HepG2 (cell line): ENCODE results near the gene NCBP2. TPM values are rescaled to one million over a fixed set of nuclear protein-coding genes. Genes with fewer than 3 reads are reported as not detected.
A peak's percentile ranks its signal among the peaks of the same experiment; 100 is the strongest.

ENCODE experiments used
- CBX2 ChIP-seq, 2 experiments: fragments of 200-600 bp in 1 of 2; sonication (generic); formaldehyde crosslinking in 1 of 2; IDR thresholded peaks; 2 replicates each; pipeline versions ENCODE4 v1.7.0 to v1.8.1; 2018 to 2022; ENCODE audit warnings: low read depth in 2 of 2, low read length in 1 of 2, mild to moderate bottlenecking in 1 of 2, missing genetic modification reagents in 1 of 2
- EP300 ChIP-seq, 3 experiments: sonication (generic) in 1 of 3; formaldehyde crosslinking in 1 of 3; IDR thresholded peaks; 2 replicates each; pipeline versions ENCODE4 v1.5.1 to v1.6.1; 2011 to 2020; ENCODE audit warnings: low read depth in 2 of 3, low read length in 2 of 3, borderline replicate concordance in 1 of 3, improper control_type of control experiment in 1 of 3, mild to moderate bottlenecking in 1 of 3, missing genetic modification reagents in 1 of 3, moderate library complexity in 1 of 3
- KAT7 ChIP-seq: IDR thresholded peaks from 2 replicates; pipeline ENCODE4 v1.6.1; 2018; ENCODE audit warnings: borderline replicate concordance, missing compliant biosample characterization
- KDM5B ChIP-seq: sonication (generic); formaldehyde crosslinking; IDR thresholded peaks from 2 replicates; pipeline ENCODE4 v1.4.0; 2020; ENCODE audit warnings: missing genetic modification reagents, mild to moderate bottlenecking, borderline replicate concordance
- MLLT10 ChIP-seq: sonication (generic); formaldehyde crosslinking; IDR thresholded peaks from 2 replicates; pipeline ENCODE4 v1.4.0; 2020; ENCODE audit warnings: missing genetic modification reagents
- MXI1 ChIP-seq: IDR thresholded peaks from 3 replicates; pipeline ENCODE4 v1.6.1; 2012; ENCODE audit warnings: low read depth, low read length, inconsistent platforms, borderline replicate concordance
- SRSF4 ChIP-seq: fragments of 200-400 bp; formaldehyde crosslinking; IDR thresholded peaks from one replicate; pipeline ENCODE4 v1.6.1; 2018; ENCODE audit warnings: mild to moderate bottlenecking, low read depth, low read length, moderate library complexity; ENCODE audit not compliant: poor library complexity, severe bottlenecking
- TBP ChIP-seq: sonication (generic); formaldehyde crosslinking; IDR thresholded peaks from 2 replicates; pipeline ENCODE4 v1.5.0; 2020; ENCODE audit warnings: missing genetic modification reagents
- ZFP36 ChIP-seq: fragments of 150-350 bp; IDR thresholded peaks from 2 replicates; pipeline ENCODE4 v1.6.1; 2018; ENCODE audit warnings: borderline replicate concordance, low read length, low read depth; ENCODE audit not compliant: partially characterized antibody
- ZNF205 ChIP-seq: IDR thresholded peaks from 2 replicates; pipeline ENCODE4 v1.6.1; 2018; ENCODE audit warnings: missing biosample characterization, missing genetic modification reagents
- ZNF207 ChIP-seq: fragments of 450-650 bp; IDR thresholded peaks from 2 replicates; pipeline ENCODE4 v1.6.1; 2016; ENCODE audit warnings: antibody characterized with exemption, borderline replicate concordance
- ZNF274 ChIP-seq: sonication (generic); formaldehyde crosslinking; IDR thresholded peaks from 2 replicates; pipeline ENCODE4 v1.5.1; 2020; ENCODE audit warnings: mild to moderate bottlenecking, missing genetic modification reagents
- ZNF282 ChIP-seq: fragments of 450-650 bp; IDR thresholded peaks from 2 replicates; pipeline ENCODE4 v1.6.1; 2018; ENCODE audit not compliant: partially characterized antibody
- ZNF543 ChIP-seq: sonication (generic); formaldehyde crosslinking; IDR thresholded peaks from 2 replicates; pipeline ENCODE4 v1.4.0; 2020; ENCODE audit warnings: mild to moderate bottlenecking, missing genetic modification reagents
- ZNF768 ChIP-seq: sonication (generic); formaldehyde crosslinking; IDR thresholded peaks from 2 replicates; pipeline ENCODE4 v1.4.0; 2020; ENCODE audit warnings: missing genetic modification reagents
- polyA plus RNA-seq, 8 experiments: library from polyadenylated mRNA; depleted of rRNA in 3 of 8; stranded (reverse) in 7 of 8; unstranded in 1 of 8; fragments of >200 nt; fragmentation: Illumina TruSeq in 4 of 8; extraction: Trizol in 4 of 8; gene quantifications; 2 replicates each; pipeline versions ENCODE4 v1.2.1 to v1.2.3, GENCODE V29; 2011 to 2016; ENCODE audit warnings: low read depth in 4 of 8, missing spikeins in 1 of 8, mixed read lengths in 1 of 8; ENCODE audit not compliant: insufficient read depth in 1 of 8
- total RNA-seq, 5 experiments: library from RNA; depleted of rRNA; stranded (reverse); fragments of >200 nt; fragmentation: Illumina TruSeq; extraction: Trizol; gene quantifications; 2 replicates each; pipeline ENCODE4 v1.2.3, GENCODE V29; 2016; ENCODE audit warnings: low read depth in 1 of 5
- TF ChIP-seq, protein P1 (sequence below): sonication (generic); formaldehyde crosslinking; IDR thresholded peaks from 2 replicates; pipeline ENCODE4 v1.8.1; 2023; ENCODE audit warnings: mild to moderate bottlenecking, inconsistent platforms, moderate library complexity, missing genetic modification reagents, borderline replicate concordance
- TF ChIP-seq, protein P2 (sequence below): sonication (generic); formaldehyde crosslinking; IDR thresholded peaks from 2 replicates; pipeline ENCODE4 v1.4.0; 2020; ENCODE audit warnings: mild to moderate bottlenecking, missing genetic modification reagents
- TF ChIP-seq, protein P3 (sequence below): sonication (generic); formaldehyde crosslinking; IDR thresholded peaks from 2 replicates; pipeline ENCODE4 v1.5.0; 2020; ENCODE audit warnings: missing genetic modification reagents
- TF ChIP-seq, protein P4 (sequence below): sonication (generic); formaldehyde crosslinking; IDR thresholded peaks from 2 replicates; pipeline ENCODE4 v1.8.0; 2022; ENCODE audit warnings: missing genetic modification reagents, low read depth, mild to moderate bottlenecking, borderline replicate concordance
- TF ChIP-seq, protein P5 (sequence below): sonication (generic); formaldehyde crosslinking; IDR thresholded peaks from 2 replicates; pipeline ENCODE4 v1.8.0; 2022; ENCODE audit warnings: mild to moderate bottlenecking, missing genetic modification reagents, moderate library complexity
- TF ChIP-seq, protein P6 (sequence below): sonication (generic); formaldehyde crosslinking; IDR thresholded peaks from 2 replicates; pipeline ENCODE4 v1.8.0; 2022; ENCODE audit warnings: missing genetic modification reagents, mild to moderate bottlenecking, inconsistent platforms, borderline replicate concordance

Gene NCBP2
- total and polyA plus RNA-seq, 2 of the 13 experiments (the other 11 are each of a cell fraction or from before 2014, with no cell fraction given): 58.7 to 95.5 TPM

DNA sequence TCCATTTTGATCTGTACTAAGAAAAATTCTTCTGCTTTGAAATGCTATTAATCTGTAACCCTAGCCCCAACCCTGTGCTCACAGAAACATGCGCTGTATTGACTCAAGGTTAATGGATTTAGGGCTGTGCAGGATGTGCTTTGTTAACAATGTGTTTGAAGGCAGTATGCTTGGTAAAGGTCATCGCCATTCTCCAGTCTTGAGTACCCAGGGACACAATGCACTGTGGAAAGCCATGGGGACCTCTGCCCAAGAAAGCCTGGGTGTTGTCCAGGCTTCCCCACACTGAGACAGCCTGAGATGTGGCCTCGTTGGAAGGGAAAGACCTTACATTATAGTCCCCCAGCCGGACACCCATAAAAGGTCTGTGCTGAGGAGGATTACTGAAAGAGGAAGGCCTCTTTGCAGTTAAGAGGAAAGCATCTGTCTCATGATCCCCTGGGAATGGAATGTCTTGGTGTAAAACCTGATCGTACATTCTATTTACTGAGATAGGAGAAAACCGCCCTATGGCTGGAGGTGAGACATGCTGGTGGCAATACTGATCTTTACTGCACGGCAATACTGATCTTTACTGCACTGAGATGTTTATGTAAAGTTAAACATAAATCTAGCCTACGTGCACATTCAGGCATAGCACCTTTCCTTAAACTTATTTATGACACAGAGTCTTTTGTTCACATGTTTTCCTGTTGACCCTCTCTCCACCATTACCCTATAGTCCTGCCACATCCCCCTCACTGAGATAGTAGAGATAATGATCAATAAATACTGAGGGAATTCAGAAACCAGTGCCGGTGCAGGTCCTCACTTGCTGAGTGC lies 20.0 kb upstream of the NCBP2 start (continued):
- TF ChIP-seq, protein P1, sequence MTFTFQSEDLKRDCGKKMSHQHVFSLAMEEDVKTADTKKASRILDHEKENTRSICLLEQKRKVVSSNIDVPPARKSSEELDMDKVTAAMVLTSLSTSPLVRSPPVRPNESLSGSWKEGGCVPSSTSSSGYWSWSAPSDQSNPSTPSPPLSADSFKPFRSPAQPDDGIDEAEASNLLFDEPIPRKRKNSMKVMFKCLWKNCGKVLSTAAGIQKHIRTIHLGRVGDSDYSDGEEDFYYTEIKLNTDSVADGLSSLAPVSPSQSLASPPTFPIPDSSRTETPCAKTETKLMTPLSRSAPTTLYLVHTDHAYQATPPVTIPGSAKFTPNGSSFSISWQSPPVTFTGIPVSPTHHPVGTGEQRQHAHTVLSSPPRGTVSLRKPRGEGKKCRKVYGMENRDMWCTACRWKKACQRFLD (CRISPR knock-in tag): no peak; the same call in 1 of the 2 replicates
- TF ChIP-seq ZNF274 (CRISPR knock-in tag) (peak; percentile 25; the same call in 1 of the 2 replicates), KDM5B (CRISPR knock-in tag) (no peak), CBX2 (IDR thresholded peaks at IDR 0.05; ENCODE audit: low read depth, low read length) (no peak), CBX2 (CRISPR knock-in tag; IDR thresholded peaks at IDR 0.05; ENCODE audit: low read depth) (no peak), MLLT10 (CRISPR knock-in tag) (no peak), ZFP36 (no peak), ZNF543 (CRISPR knock-in tag) (peak; percentile 36; the same call in 1 of the 2 replicates), ZNF205 (CRISPR knock-in tag) (peak; percentile 24; the same call in 1 of the 2 replicates), EP300 (IDR thresholded peaks at IDR 0.05; ENCODE audit: low read depth in 2 of 2, low read length in 2 of 2) (peak in 1 of 2 experiments; percentile 84; a peak in 2 of 4 replicates), EP300 (CRISPR knock-in tag; IDR thresholded peaks at IDR 0.05; ENCODE audit: borderline replicate concordance) (peak; percentile 53; the same call in 1 of the 2 replicates), ZNF282 (no peak), SRSF4 (no peak), TBP (CRISPR knock-in tag) (no peak), ZNF207 (no peak), ZNF768 (CRISPR knock-in tag) (no peak), KAT7 (CRISPR knock-in tag) (no peak; the same call in 1 of the 2 replicates), MXI1 (peak; percentile 16; the same call in 1 of the 3 replicates)
- TF ChIP-seq, protein P2, sequence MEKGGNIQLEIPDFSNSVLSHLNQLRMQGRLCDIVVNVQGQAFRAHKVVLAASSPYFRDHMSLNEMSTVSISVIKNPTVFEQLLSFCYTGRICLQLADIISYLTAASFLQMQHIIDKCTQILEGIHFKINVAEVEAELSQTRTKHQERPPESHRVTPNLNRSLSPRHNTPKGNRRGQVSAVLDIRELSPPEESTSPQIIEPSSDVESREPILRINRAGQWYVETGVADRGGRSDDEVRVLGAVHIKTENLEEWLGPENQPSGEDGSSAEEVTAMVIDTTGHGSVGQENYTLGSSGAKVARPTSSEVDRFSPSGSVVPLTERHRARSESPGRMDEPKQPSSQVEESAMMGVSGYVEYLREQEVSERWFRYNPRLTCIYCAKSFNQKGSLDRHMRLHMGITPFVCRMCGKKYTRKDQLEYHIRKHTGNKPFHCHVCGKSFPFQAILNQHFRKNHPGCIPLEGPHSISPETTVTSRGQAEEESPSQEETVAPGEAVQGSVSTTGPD: no peak; the same call in 1 of the 2 replicates
- TF ChIP-seq, protein P3, sequence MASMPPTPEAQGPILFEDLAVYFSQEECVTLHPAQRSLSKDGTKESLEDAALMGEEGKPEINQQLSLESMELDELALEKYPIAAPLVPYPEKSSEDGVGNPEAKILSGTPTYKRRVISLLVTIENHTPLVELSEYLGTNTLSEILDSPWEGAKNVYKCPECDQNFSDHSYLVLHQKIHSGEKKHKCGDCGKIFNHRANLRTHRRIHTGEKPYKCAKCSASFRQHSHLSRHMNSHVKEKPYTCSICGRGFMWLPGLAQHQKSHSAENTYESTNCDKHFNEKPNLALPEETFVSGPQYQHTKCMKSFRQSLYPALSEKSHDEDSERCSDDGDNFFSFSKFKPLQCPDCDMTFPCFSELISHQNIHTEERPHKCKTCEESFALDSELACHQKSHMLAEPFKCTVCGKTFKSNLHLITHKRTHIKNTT (CRISPR knock-in tag): no peak
- TF ChIP-seq, protein P4, sequence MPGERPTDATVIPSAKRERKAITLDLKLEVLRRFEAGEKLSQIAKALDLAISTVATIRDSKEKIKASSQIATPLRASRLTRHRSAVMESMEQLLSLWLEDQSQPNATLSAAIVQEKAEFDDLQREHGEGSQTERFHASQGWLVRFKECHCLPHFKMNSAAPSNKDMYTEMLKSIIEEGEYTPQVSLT (CRISPR knock-in tag): 0 out of 2 replicates have a peak, but pooled peaks have one; percentile 74
- TF ChIP-seq, protein P5, sequence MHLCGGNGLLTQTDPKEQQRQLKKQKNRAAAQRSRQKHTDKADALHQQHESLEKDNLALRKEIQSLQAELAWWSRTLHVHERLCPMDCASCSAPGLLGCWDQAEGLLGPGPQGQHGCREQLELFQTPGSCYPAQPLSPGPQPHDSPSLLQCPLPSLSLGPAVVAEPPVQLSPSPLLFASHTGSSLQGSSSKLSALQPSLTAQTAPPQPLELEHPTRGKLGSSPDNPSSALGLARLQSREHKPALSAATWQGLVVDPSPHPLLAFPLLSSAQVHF: peak; percentile 35; the same call in 1 of the 2 replicates
- TF ChIP-seq, protein P6, sequence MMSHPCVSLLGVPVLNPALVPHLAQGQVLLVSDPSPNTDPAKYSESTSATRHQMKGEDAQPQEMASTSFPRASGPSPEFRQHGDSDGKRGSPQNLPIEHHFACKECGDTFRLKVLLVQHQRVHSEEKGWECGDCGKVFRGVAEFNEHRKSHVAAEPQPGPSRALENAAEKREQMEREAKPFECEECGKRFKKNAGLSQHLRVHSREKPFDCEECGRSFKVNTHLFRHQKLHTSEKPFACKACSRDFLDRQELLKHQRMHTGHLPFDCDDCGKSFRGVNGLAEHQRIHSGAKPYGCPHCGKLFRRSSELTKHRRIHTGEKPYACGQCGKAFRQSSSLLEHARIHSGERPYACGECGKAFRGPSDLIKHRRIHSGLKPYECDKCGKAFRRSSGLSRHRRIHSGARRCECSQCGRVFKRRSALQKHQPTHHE (CRISPR knock-in tag): no peak
